ENCODE results near the gene LRRC10B. TPM values are rescaled to one million over a fixed set of nuclear protein-coding genes. Genes with fewer than 3 reads are reported as not detected.

The LRRC10B gene
- total and polyA plus RNA-seq, 2 experiments from 2014 or later = 0.43 to 0.68 TPM

DNA sequence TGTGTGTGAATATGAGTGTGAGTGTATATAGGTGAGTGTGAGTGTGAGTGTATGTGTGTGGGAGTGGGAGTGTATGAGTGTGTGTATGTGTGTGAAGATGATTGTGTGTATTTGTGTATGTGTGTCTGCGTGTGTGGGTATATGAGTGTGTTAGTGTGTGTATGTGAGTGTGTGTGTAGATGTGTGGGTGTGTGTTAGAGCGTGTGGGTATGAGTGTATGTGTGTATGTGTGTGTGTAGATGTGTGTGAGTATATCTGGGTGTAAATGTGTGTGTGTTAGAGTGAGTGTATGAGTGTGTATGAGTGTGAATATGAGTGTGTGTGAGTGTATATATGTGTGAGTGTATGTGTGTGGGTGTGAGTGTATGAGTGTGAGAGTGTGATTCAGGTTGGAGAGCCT lies 11.1 kb upstream of the LRRC10B start:
- no peak for TF ChIP-seq EZH2phosphoT487 (IDR thresholded peaks at IDR 0.05; ENCODE audit: low read depth, severe bottlenecking, unreplicated experiment)
- TF ChIP-seq, protein P1, sequence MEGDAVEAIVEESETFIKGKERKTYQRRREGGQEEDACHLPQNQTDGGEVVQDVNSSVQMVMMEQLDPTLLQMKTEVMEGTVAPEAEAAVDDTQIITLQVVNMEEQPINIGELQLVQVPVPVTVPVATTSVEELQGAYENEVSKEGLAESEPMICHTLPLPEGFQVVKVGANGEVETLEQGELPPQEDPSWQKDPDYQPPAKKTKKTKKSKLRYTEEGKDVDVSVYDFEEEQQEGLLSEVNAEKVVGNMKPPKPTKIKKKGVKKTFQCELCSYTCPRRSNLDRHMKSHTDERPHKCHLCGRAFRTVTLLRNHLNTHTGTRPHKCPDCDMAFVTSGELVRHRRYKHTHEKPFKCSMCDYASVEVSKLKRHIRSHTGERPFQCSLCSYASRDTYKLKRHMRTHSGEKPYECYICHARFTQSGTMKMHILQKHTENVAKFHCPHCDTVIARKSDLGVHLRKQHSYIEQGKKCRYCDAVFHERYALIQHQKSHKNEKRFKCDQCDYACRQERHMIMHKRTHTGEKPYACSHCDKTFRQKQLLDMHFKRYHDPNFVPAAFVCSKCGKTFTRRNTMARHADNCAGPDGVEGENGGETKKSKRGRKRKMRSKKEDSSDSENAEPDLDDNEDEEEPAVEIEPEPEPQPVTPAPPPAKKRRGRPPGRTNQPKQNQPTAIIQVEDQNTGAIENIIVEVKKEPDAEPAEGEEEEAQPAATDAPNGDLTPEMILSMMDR (IDR thresholded peaks at IDR 0.05; ENCODE audit: poor library complexity) = no peak
- TF ChIP-seq EZH2 (IDR thresholded peaks at IDR 0.05; ENCODE audit: borderline replicate concordance) = no peak
- 89% methylated on average over 2 of the region's 2 CpGs for WGBS (ENCODE audit: low lambda C conversion rate, missing lambda C conversion rate)
- H3K27me3 ChIP-seq = no peaks in the 10 kb centered on the region
- H3K4me2 ChIP-seq = no peak overlapping the region
- no peak overlapping the region for H2AFZ ChIP-seq
- DNase-seq (ENCODE audit: low spot score) = no peak
- no peaks in the 10 kb centered on the region for H3K79me2 ChIP-seq
- no peaks in the 10 kb centered on the region for H3K36me3 ChIP-seq (replicated peaks; ENCODE audit: insufficient read depth, low read depth)
- H3K27ac ChIP-seq = no peak overlapping the region
- no peaks in the 10 kb centered on the region for H3K4me1 ChIP-seq (ENCODE audit: insufficient read depth)
- H3K9me2 ChIP-seq (replicated peaks; ENCODE audit: insufficient read depth) = no peaks in the 10 kb centered on the region
- no peaks in the 10 kb centered on the region for H4K20me1 ChIP-seq (ENCODE audit: insufficient read depth, poor library complexity, severe bottlenecking)
- H3K9me3 ChIP-seq (ENCODE audit: low read depth) = no peaks in the 10 kb centered on the region
- no peak overlapping the region for H3K4me3 ChIP-seq

DNA sequence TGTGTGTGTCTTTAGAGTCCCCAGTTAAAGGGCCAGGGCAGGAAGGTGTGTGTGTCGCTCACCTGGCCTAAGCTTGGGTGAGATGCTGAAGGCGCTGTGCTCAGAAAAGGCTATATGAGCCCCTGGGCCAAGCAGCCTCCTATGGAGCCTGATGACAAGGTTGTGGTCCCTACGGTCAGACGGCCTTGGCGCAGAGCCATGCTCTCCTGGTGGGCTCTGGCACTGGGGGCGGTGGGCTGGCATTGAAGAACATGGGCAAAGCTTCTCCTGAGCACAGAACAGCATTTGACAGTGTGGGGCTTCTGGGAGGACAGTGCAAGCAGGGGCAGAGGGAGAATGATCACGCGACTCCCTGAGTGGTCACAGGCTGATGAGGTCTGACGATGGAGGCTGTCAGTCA lies 10.7 kb upstream of the LRRC10B start:
- H3K4me3 ChIP-seq = no peak overlapping the region
- H3K9me2 ChIP-seq (replicated peaks; ENCODE audit: insufficient read depth) = no peaks in the 10 kb centered on the region
- no peaks in the 10 kb centered on the region for H3K79me2 ChIP-seq
- H3K4me1 ChIP-seq (ENCODE audit: insufficient read depth) = no peaks in the 10 kb centered on the region
- TF ChIP-seq EZH2 (IDR thresholded peaks at IDR 0.05; ENCODE audit: borderline replicate concordance) (no peak), EZH2phosphoT487 (IDR thresholded peaks at IDR 0.05; ENCODE audit: low read depth, severe bottlenecking, unreplicated experiment) (no peak)
- TF ChIP-seq, protein P1 (IDR thresholded peaks at IDR 0.05; ENCODE audit: poor library complexity) = no peak
- H2AFZ ChIP-seq = no peak overlapping the region
- no peaks in the 10 kb centered on the region for H3K27me3 ChIP-seq
- no peaks in the 10 kb centered on the region for H3K36me3 ChIP-seq (replicated peaks; ENCODE audit: insufficient read depth, low read depth)
- WGBS (ENCODE audit: low lambda C conversion rate, missing lambda C conversion rate) = 85% methylated on average over 9 of the region's 9 CpGs
- no peaks in the 10 kb centered on the region for H4K20me1 ChIP-seq (ENCODE audit: insufficient read depth, poor library complexity, severe bottlenecking)
- H3K9me3 ChIP-seq (ENCODE audit: low read depth) = no peaks in the 10 kb centered on the region
- H3K27ac ChIP-seq = no peak overlapping the region
- no peak overlapping the region for H3K4me2 ChIP-seq
- DNase-seq (ENCODE audit: low spot score) = no peak

DNA sequence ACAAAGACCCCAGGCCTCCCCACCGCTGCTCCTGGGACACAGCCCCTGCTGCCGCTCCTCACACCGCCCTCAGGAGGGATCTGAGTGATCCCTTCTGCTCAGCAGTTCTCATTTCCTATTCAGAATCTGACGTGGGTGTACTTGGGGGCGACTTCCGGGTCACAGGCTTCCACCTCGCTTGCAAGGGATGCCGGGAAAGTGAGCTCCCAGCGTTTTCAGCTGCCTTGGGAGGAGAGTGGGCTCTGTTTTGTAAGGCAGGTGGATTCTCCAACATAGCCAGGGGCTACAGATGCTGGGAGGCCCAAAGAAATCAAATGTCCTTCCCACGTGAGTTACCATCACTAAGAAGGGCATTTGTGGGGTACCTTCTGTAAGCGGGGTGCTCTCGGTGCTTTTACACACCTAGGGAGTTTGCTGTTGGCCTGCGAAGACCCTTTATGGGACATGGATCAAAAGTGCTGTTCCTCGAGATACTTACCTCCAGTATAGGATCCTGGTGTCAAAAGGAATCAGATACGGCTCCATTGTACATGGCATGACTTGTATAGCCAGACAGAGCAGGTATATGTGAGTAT lies 9.7 kb upstream of the LRRC10B start:
- H3K9me3 ChIP-seq (ENCODE audit: low read depth) = no peaks in the 10 kb centered on the region
- no peak overlapping the region for H3K4me3 ChIP-seq
- H3K27me3 ChIP-seq = no peaks in the 10 kb centered on the region
- H3K9me2 ChIP-seq (replicated peaks; ENCODE audit: insufficient read depth) = no peaks in the 10 kb centered on the region
- H3K79me2 ChIP-seq = no peaks in the 10 kb centered on the region
- no peaks in the 10 kb centered on the region for H3K36me3 ChIP-seq (replicated peaks; ENCODE audit: insufficient read depth, low read depth)
- H3K4me2 ChIP-seq = no peak overlapping the region
- H3K27ac ChIP-seq = no peak overlapping the region
- no peak for DNase-seq (ENCODE audit: low spot score)
- TF ChIP-seq, protein P1 (IDR thresholded peaks at IDR 0.05; ENCODE audit: poor library complexity) = no peak
- no peak for TF ChIP-seq EZH2phosphoT487 (IDR thresholded peaks at IDR 0.05; ENCODE audit: low read depth, severe bottlenecking, unreplicated experiment)
- no peak for TF ChIP-seq EZH2 (IDR thresholded peaks at IDR 0.05; ENCODE audit: borderline replicate concordance)
- H3K4me1 ChIP-seq (ENCODE audit: insufficient read depth) = no peaks in the 10 kb centered on the region
- H2AFZ ChIP-seq = no peak overlapping the region
- WGBS (ENCODE audit: low lambda C conversion rate, missing lambda C conversion rate) = 84% methylated on average over 15 of the region's 15 CpGs
- H4K20me1 ChIP-seq (ENCODE audit: insufficient read depth, poor library complexity, severe bottlenecking) = no peaks in the 10 kb centered on the region
